Measurements from ENCODE around the gene SUPT20H. TPM values are rescaled to one million over a fixed set of nuclear protein-coding genes. Genes with fewer than 3 reads are reported as not detected.

Gene SUPT20H
- total and polyA plus RNA-seq, 2 experiments from 2014 or later: 68.7 to 98.2 TPM

GRCh38 chr13:37089495-37089894, 30.0 kb upstream of the SUPT20H start:
- Histone ChIP-seq H3K9me2 (ENCODE audit: insufficient read depth) (no peaks in the 10 kb centered on the region), H3K4me1 (ENCODE audit: insufficient read depth) (no peaks in the 10 kb centered on the region), H2AFZ (no peak overlapping the region), H3K27me3 (ENCODE audit: insufficient read depth) (no peaks in the 10 kb centered on the region), H3K36me3 (ENCODE audit: insufficient read depth) (no peaks in the 10 kb centered on the region), H3K79me2 (replicated peaks; ENCODE audit: insufficient read depth) (no peaks in the 10 kb centered on the region), H4K20me1 (replicated peaks; ENCODE audit: insufficient read depth) (no peaks in the 10 kb centered on the region), H3F3A (replicated peaks; ENCODE audit: low read depth) (no peaks in the 10 kb centered on the region), H3K27ac (ENCODE audit: low read depth) (no peak overlapping the region), H3K4me2 (no peak overlapping the region), H3K4me3 (no peak overlapping the region)
- no peaks in the 10 kb centered on the region for H3K36me3 Mint-ChIP-seq (ENCODE audit: low read depth)
- H3K27ac Mint-ChIP-seq: no peak overlapping the region
- H3K27me3 Mint-ChIP-seq (ENCODE audit: insufficient read depth, low read depth, poor library complexity): no peaks in the 10 kb centered on the region
- ATAC-seq (no peak), DNase-seq (ENCODE audit: low spot score) (no peak)
- no peaks in the 10 kb centered on the region for H3K4me1 Mint-ChIP-seq
- H3K9me3 Mint-ChIP-seq: no peaks in the 10 kb centered on the region
- TF ChIP-seq CREB1 (CRISPR knock-in tag; IDR thresholded peaks at IDR 0.05; ENCODE audit: low read depth) (no peak), NANOG (IDR thresholded peaks at IDR 0.05; ENCODE audit: borderline replicate concordance) (no peak), ZNF462 (CRISPR knock-in tag; IDR thresholded peaks at IDR 0.05) (no peak), EZH2phosphoT487 (IDR thresholded peaks at IDR 0.05; ENCODE audit: unreplicated experiment) (no peak), JUNB (IDR thresholded peaks at IDR 0.05; ENCODE audit: unreplicated experiment) (no peak), ZNF114 (CRISPR knock-in tag; IDR thresholded peaks at IDR 0.05) (no peak), ZNF331 (CRISPR knock-in tag; IDR thresholded peaks at IDR 0.05; ENCODE audit: low read depth) (no peak), CTCF (conservative IDR thresholded peaks at IDR 0.05; ENCODE audit: low read depth in 2 of 2) (no peak), ETS1 (IDR thresholded peaks at IDR 0.05) (no peak), STAT1 (IDR thresholded peaks at IDR 0.05; ENCODE audit: unreplicated experiment) (no peak), POLR2AphosphoS5 (IDR thresholded peaks at IDR 0.05; ENCODE audit: low read depth) (no peak)
- H3K4me3 Mint-ChIP-seq: no peak overlapping the region
